Stimulated activated CD4-positive, alpha-beta T cell treated with anti-CD3 and anti-CD28 coated beads, Interleukin-1b, Interleukin-23, amount 100 ng/mL, for 24 hours (primary cell): ENCODE data around the gene STARD3.

ENCODE experiments used
- DNase-seq, 4 experiments: peaks; one replicate each; pipeline ENCODE4 v3.0.0-alpha.2; 2020; ENCODE audit warnings: low read depth in 4 of 4, low spot score in 1 of 4

The STARD3 gene

DNA sequence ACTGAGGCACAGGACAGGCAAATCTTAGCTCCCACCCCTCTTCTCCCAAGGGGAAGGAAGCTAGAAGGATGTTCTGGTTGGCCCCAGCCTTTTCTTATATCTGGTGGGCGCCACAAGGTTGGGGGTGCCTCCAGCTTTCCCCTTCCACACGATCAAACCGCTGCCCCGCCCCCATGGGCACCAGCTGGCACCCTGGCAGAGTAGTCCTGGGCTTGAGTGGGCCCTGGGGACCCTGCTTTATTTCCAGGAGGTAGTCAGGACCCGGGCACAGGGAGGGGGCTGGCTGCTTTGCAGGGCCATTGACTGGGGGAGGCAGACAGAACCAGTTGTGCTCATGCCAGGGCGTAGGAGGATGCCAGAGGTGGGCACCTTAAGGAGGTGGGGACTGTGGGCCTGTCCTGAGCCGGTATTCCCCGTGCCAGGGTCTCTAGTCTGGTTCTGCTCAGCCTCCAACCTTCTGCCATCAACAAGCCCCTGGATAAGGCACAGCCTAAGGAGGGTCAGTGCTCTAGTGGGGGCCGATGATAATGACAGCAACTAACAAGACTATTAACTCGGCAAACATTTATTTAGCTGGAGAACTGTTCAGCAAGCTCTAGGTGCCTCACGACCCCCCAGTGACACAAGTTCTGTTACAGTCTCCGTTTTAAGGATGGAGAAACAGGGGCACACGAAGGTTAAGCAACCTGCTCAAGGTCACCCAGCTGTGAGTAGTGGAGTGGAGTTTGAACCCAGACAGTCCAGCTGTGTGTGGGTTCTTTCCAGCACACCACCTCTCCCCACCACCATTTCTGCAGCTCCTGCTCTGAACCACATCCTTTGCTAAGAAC lies 17.8 kb upstream of the STARD3 start:
- no peak for DNase-seq

DNA sequence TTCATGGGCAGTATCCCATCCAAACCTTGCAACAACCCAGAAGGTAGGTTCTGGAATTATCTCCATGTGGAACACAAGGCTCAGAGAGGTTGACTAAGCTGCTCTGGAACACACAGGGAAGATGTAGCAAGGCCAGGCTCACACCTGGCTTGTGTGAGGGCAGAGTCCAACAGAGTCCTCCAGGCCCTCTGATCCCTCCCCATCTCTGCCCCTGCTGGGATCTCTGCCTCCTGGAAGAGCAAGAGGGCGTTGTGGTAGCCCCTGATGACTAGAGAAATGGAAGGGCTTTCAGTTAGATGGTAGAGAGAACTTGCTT lies 17.2 kb upstream of the STARD3 start:
- no peak for DNase-seq

DNA sequence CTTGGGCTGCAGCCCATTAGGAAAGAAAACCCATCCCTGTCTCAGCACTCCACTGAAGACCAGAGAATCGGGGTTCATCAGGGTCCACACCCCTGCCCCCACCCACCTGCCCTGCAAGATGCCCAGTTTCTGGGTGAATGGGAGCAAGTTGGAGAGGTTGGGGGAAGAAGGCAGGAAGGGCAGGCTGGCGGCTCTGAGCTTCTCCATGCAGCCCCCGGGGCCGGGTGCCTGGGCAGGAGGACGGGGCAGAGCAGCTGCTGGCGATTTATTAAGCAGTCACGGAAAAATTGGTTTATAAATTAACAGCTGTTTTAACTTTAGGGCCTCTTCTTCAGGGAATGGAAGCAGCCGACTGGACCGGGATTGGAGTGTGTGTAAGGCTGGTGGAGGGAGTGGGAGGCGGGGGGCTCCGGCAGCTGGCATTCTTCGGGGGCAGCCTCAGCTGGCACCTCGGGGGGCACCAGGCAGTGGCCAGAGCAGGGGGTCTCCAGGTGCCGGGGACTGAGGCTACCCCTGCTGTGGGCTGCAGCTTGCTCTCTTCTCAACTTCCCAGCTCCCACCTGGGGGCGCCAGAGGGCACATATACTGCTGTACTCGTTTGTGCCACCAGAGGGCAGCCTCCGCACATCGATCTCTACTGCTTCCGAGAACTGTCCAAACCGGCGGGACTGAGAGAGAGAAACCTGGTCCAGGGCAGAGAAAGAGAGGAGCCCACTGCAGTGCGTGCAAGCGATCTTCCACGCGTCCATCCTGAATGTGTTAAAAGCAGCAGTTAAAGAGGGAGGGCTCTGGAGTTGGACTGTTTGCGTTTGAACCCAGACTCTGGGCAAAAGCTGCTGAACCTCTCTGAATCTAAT lies 15.2 kb upstream of the STARD3 start:
- DNase-seq = peak; percentile 73 to 89 (median 76)

DNA sequence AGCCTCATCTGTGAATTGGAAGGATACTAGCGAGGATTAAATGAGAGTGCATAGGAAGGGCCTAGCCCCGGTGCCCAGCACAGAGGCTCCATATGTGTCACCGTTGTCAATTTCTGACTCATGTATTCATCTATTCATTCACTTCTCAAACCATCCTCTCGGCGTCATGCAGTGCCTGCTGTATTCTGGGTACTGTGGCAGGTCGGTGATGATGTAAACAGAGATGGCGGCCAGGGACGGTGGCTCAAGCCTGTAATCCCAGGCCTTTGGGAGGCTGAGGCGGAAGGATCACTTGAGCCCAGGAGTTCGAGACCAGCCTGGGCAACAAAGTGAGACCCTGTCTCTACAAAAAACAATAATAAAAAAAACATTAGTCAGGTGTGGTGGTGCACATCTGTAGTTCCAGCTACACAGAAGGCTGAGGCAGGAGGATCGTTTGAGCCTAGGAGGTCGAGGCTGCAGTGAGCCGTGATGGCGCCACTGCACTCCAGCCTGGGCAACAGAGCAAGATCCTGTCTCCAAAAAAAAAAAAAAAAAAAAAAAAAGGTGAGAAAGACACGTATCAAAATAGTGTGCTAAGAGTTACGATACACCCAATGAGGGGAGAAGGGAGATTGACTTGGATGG lies 14.5 kb upstream of the STARD3 start:
- DNase-seq = no peak

DNA sequence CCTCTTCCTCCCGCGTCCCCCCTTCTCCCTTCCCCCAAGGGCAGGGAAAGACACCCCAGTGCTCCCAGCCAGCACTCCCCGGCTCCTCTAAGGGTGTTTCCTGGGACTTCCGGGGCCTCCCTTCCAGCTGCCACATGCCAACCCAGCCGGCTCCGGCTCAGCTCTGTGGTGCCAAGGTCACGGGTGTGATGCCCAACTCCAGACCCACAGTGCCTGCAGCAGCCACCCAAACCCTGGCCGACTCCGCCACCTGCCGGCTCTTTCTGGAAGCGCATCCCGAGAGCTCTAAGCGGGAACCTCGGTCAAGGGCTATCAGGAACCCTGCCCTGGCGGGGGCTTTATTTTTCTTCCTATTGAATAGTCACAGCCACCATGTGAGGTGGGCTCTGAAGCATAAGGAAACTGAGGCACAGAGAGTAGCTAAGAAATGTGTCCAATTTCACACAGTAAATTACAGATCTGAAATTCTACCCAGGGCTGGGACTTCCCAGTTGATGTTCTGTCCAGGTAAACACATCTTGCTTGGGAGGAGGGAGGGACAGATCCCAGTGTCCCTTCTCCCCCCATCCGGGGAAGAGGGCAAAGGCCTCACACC lies 13.5 kb upstream of the STARD3 start:
- peak; percentile 71 to 87 (median 78) for DNase-seq

DNA sequence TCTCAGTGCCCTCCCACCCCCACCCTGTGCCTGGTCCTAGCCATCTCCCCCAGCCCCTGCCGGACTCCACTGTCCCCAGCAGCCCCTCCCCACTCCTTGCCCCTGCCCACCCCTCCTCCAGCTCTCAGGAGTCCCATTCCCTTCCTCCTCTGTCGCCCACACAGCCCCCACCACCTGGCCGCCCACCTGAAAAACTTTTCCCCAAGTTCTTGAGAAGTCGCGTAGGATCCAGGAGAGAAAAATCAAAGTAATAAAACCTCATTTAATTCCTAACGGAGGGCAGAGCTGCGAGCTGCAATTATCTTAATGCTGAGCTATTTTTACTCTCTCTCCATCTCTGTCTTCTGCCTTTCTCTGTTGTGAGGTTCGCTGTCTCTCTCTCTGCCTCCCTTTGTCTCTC lies 12.6 kb upstream of the STARD3 start:
- no peak for DNase-seq

DNA sequence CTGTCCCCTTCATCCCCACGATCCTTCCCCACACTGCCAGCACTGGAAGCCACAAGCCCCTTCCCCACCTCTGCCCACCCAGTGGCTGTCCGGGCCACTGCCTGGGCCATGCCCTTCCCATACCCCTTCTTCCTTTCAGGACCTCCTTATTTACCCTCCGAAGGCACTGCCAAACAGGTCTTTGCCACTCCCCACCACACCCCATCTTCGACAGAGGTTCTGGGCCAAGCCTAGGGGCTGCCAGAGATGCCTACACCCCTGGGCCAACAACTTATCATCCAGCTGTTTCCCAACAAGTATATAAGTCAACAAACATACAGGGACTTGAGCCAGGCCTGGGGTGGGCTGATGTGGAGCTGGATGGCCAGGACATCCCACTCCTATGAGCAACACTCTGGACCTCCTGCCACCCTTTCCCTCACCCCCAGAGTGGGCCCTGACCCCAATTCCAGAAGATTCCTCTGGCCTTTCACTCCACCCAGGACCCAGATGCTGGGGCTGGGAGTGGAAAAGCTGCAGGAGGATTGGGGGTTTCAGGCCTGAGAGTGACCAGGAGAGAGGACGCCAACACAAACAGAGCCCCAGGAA lies 11.7 kb upstream of the STARD3 start:
- DNase-seq = no peak

DNA sequence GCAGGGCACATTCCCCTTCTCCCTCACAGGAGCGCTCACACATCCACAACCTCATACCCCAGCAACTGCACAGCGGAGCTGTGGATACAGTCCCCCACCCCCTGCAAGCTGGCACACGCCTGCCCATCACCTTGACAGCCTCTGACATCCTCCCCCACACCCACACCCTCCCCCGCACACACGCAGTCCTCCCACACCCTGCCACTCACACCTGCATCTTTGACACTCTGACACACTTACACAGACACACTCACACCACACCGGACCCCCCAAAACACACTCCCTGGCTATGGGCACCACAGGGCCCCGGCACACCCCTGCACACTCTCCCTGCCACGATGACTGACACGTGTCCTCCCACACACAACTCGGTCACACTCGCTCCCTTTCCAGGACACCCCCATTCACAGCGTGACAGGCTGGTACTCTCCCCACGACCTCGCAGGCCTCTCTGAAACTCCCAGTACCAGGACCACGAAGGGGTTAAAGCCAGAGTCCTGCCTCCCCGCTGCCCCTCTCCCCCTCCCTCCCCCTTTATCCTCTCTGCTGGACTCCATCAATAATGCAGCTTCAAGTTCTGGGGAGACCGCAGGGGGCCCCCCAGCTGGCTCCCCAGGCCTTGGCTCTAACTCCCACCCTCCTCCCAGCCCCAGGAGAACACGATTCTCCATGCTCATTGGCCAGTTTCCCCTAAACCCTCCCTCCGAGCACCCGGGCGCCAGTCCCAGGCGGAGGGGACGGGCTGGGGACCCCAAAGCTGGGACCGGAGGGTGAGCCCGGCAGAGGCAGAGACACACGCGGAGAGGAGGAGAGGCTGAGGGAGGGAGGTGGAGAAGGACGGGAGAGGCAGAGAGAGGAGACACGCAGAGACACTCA lies 10.5 kb upstream of the STARD3 start, which contains the start of gene PPP1R1B:
Gene PPP1R1B (plus strand): TSS at position 782 of the 876 bp plus-strand sequence. CDS start 441 bp downstream, outside the sequence.
- no peak for DNase-seq

DNA sequence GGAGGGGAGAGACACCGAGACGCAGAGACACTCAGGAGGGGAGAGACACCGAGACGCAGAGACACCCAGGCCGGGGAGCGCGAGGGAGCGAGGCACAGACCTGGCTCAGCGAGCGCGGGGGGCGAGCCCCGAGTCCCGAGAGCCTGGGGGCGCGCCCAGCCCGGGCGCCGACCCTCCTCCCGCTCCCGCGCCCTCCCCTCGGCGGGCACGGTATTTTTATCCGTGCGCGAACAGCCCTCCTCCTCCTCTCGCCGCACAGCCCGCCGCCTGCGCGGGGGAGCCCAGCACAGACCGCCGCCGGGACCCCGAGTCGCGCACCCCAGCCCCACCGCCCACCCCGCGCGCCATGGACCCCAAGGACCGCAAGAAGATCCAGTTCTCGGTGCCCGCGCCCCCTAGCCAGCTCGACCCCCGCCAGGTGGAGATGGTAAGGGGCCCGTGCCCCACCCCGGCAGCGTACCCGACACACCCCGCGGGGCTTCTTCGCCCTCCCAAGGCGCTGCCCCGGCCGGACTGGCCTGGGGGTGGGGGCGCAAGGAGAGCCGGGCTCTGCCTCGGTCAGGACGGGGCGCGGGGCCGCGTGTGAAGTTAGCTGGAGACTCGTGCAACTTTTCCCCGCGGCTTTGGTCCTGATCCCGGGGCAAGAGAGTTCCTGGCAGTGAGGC lies 9.8 kb upstream of the STARD3 start:
- no peak for DNase-seq

DNA sequence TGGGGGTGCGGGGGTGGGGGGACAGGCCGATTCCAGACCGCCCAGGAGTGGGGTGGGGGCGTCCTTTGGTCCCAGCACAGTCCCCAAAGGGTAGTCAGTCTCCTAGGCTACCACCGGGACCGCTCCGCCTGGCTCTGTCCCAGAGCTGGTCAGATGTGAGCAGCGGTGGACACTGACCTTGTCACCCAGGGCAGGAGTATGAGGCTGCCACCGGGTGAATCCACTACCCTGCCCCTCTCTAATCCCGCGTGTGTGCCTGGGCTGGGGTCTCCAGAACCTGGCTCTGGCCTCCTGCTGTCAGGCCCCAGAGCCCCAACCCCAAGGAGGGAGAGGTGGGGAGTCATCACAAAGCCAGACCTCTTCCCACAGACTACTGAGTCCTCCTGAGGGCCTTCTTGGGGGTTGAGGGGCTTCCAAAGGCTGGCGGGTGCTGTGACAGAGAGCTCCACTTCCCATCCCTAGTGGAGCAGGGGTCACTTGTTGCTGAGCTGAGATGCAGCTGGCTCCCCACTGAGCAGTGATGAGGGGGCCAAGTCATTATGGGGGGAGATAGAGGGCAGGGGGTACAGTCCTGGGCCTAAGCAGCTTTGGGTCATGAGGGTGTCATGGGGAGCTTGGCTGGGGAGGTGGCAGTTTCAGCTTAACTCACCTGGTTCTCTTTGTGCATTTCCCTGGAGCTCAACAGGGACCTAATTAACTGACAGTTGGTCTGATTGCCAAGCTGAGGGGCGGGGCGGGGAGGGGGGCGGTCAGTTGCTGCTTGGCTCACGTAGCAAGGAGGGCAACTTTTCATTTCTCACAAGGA lies 9.0 kb upstream of the STARD3 start:
- DNase-seq = no peak

DNA sequence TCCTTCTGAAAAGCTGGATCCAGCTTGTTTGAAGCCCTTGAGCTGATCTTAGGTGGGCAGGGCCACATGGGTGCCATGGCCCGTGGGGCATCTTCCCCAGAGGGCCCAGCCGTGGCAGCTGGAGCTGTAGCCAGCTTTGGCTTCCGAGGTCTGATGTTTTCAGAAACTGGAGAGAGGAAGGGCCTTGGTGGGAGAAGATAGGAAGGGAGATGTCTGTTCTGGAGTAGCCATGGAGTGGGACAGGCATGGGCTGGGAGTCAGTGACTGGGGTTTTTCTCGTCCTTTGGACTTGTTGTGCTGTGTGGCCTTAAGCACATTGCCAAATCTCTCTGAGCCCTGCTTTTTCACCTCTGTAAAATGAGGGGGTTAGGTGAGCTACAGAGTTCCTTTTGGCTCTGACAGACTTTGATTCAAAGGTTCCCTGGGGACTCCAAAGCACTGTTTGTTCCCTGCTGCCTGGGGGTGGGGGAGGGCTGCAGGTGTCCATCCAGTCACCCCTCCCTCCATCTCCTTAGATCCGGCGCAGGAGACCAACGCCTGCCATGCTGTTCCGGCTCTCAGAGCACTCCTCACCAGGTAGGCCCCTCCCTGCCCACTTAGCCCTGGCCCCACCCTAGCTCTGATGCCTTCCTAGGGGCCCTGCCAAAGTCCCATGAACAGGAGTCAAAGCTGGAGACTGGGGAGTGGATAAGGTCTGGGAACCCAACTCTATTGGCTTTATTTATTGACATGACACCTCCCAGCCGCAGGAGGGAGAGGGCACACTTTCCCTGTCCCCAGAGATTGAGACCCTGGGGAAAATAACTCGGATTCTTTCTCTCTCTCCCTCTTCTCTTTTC lies 8.1 kb upstream of the STARD3 start:
- no peak for DNase-seq

DNA sequence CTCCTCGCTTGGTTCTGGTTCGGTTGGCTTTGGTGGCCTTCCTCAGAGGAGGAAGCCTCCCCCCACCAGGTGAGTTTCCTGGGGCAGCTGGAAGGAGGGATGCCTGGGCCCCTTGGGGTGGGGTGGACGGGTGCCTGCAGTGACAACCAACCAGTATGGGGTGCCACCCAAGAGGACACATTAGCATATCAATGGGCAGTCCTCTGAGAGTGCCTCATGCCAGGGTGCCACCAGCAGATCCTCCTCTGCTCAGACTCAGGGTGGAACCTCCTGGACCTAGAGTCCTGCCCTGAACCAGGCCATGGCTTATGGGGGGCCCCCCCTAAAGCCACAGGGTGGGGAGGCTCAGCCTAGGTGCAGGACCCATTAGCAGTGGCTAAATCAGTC lies 7.5 kb upstream of the STARD3 start:
- DNase-seq = no peak

DNA sequence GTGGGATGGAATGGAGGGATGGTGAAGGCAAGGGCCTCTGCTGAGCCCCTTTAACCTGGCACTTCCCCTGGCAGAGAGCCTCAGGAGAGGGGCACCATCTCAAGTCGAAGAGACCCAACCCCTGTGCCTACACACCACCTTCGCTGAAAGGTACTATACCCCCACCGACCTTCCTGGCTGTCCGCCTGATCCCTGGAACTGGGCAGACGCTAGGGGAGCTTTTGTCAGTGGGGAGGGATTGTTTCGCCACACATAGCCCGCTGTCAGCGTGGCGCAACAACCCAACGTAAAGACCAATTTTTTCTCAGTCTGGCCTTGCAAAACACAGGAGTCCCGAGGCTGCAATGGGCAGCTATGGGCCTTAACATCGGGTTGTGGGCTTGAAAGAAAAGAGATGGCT lies 7.0 kb upstream of the STARD3 start:
- DNase-seq = no peak

DNA sequence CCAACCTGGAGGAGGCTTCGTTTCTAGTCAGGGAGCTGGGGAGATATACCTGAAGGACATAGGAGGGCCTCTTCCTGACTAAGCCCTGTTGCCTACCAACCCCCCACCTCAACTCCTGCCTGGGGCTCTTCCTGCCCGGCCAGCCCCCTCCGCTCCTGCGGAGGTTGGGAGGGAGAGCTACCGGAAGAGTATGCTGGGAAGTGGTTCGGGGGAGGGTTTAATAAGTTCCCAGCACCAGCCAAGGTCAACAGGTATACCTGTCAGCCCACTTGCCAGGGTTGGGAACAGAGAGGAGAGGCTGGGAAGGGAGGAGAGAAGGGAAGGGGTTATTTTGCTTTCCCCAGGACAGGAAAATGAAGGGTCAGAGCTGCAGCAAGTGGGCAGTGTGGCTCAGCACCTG lies 5.5 kb upstream of the STARD3 start:
- no peak for DNase-seq

DNA sequence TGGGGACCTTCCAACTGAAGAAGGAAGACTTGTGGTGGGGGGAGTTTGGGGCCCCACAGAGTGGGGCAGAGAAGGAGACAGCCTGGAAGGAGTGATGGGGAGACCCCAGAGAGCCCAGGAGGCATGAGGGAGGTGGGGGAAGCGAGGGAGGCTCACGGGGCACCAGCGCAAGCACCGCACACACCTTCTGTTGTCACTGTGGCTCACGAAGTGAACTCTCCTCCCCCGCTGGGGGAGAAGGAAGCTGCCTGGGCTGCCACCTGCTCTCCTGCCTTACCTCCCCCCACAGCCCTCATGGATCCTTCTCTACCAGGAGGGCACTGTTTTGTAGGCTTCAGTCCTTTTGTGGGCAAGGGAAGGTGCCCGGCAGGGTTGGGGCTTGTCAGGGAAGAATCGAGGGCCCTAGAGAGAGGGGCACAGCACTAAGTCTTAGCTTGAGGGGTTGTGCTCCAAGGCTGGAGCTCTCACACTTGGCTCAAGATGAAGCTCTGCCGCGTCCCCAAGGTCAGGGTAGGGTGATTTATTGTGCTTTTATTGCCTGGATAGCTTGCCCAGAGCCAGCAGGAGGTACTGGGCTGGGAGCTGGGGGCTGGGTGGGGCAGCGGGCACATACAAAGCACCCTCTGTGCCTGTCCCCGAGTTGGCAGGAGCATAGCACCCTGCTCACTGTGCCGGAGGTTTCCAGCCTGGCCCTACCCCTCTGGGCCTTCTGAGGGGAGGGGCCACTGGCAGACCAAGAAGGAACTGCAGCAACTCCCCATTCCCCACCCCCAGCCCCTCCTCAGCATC lies 4.6 kb upstream of the STARD3 start:
- DNase-seq = no peak

DNA sequence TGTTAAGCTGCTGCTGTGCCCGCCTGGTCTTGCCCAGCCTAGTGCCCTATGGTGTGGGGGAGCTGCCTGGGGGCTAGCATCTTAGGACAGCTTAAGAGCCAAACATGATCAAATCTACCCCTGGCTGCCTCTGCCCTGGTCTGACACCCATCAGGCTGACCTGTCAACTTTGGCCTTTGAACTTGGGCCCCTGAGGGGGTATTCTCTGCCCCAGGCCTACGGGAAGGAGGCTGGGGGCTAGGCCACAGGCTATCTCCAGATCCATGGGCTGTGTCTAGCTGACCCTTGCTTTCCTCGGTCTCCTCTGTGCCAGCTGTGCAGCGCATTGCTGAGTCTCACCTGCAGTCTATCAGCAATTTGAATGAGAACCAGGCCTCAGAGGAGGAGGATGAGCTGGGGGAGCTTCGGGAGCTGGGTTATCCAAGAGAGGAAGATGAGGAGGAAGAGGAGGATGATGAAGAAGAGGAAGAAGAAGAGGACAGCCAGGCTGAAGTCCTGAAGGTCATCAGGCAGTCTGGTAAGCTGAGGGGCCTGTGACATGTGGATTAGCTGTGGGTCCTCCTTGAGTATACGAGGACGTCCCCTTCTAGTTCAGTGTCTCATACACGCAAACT lies 3.3 kb upstream of the STARD3 start:
- no peak for DNase-seq

DNA sequence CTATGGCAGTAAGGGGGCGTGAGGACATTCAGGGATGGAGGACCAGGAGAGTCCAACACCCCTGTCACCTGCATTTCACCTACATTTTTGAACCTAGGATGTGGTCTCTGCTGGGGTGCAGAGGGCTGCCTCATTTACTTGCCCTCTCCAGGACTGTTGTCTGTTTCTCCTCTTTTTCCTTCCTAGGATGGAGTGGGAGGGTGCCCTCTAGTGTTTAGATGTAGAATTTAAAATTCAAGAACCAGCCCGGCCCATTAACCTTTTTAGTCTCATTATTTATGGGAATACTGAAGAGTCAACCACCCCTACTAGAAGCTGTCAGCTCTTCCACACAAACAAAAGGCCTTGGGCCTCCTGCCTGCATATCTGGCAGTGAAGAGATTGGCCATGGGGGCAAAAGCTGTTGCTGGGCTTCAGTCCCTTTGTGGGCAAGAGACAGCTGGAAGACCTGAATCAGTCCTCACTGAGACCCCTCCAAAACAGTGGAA lies 2.5 kb upstream of the STARD3 start:
- DNase-seq = no peak
